T-helper 1 cell treated with Interleukin-12 subunit alpha and Interleukin-12 subunit beta and Interleukin-4 antibody, amounts not matched to agents 30 μg/mL and 1 μg/mL, for 36 hours (primary cell): Measurements from ENCODE around the gene SLC25A28.
"Not testable (repeated sequence)": the region's sequence is repeated elsewhere in the genome, so short reads cannot be mapped to it uniquely, and the experiment has no call there.

Source experiments
- H3K27ac Mint-ChIP-seq: one replicate; pipeline ENCODE4 v1.8.0; 2021; ENCODE audit warnings: mild to moderate bottlenecking, mixed read lengths
- H3K27me3 Mint-ChIP-seq: one replicate; pipeline ENCODE4 v1.8.0; 2021; ENCODE audit warnings: low read depth, mixed read lengths
- H3K36me3 Mint-ChIP-seq: one replicate; pipeline ENCODE4 v1.8.0; 2021; ENCODE audit warnings: low read depth, mixed read lengths
- H3K4me1 Mint-ChIP-seq: one replicate; pipeline ENCODE4 v1.8.0; 2021; ENCODE audit warnings: low read depth, mixed read lengths
- H3K4me3 Mint-ChIP-seq: one replicate; pipeline ENCODE4 v1.8.0; 2021; ENCODE audit warnings: mild to moderate bottlenecking, moderate library complexity, mixed read lengths
- H3K9me3 Mint-ChIP-seq: one replicate; pipeline ENCODE4 v1.8.0; 2021; ENCODE audit warnings: mixed read lengths

The SLC25A28 gene

GRCh38 chr10:99612167-99612831, 7.9 kb downstream of the SLC25A28 start:
- Mint-ChIP-seq H3K27me3 (no peaks in the 10 kb centered on the region), H3K36me3 (peaks cover 34% of the 10 kb centered on the region), H3K4me1 (peaks cover 30% of the 10 kb centered on the region), H3K27ac (no peak overlapping the region), H3K9me3 (no peaks in the 10 kb centered on the region), H3K4me3 (no peak overlapping the region)

GRCh38 chr10:99611326-99611725, 8.9 kb downstream of the SLC25A28 start:
- no peaks in the 10 kb centered on the region for H3K27me3 Mint-ChIP-seq
- no peak overlapping the region for H3K27ac Mint-ChIP-seq
- no peak overlapping the region for H3K4me3 Mint-ChIP-seq
- H3K36me3 Mint-ChIP-seq = peaks cover 31% of the 10 kb centered on the region
- no peaks in the 10 kb centered on the region for H3K9me3 Mint-ChIP-seq
- peaks cover 24% of the 10 kb centered on the region for H3K4me1 Mint-ChIP-seq

- H3K27me3 Mint-ChIP-seq = no peaks in the 10 kb centered on the region
- H3K4me3 Mint-ChIP-seq = no peak overlapping the region
- peaks cover 15% of the 10 kb centered on the region for H3K4me1 Mint-ChIP-seq
- no peaks in the 10 kb centered on the region for H3K9me3 Mint-ChIP-seq
- H3K36me3 Mint-ChIP-seq = peaks cover 26% of the 10 kb centered on the region
- no peak overlapping the region for H3K27ac Mint-ChIP-seq
Measured at GRCh38 chr10:99610221-99610620, 10.0 kb downstream of the SLC25A28 start.

GRCh38 chr10:99609186-99609585, 11.1 kb downstream of the SLC25A28 start:
- Mint-ChIP-seq H3K27me3 (no peaks in the 10 kb centered on the region), H3K9me3 (no peaks in the 10 kb centered on the region), H3K27ac (no peak overlapping the region), H3K4me1 (peaks cover 15% of the 10 kb centered on the region), H3K36me3 (peaks cover 26% of the 10 kb centered on the region), H3K4me3 (no peak overlapping the region)

- Mint-ChIP-seq H3K4me3 (no peak overlapping the region), H3K27ac (no peak overlapping the region), H3K4me1 (no peaks in the 10 kb centered on the region), H3K27me3 (peaks cover 4% of the 10 kb centered on the region), H3K36me3 (peaks cover 7% of the 10 kb centered on the region), H3K9me3 (no peaks in the 10 kb centered on the region)
Measured at GRCh38 chr10:99605351-99605750, 14.9 kb downstream of the SLC25A28 start.

- peaks cover 8% of the 10 kb centered on the region for H3K27me3 Mint-ChIP-seq
- H3K27ac Mint-ChIP-seq = no peak overlapping the region
- peaks cover 5% of the 10 kb centered on the region for H3K36me3 Mint-ChIP-seq
- H3K9me3 Mint-ChIP-seq = no peaks in the 10 kb centered on the region
- H3K4me1 Mint-ChIP-seq = no peaks in the 10 kb centered on the region
- H3K4me3 Mint-ChIP-seq = no peak overlapping the region
Measured at GRCh38 chr10:99604862-99605261, 15.4 kb downstream of the SLC25A28 start.

- peaks cover 18% of the 10 kb centered on the region for H3K27me3 Mint-ChIP-seq
- H3K27ac Mint-ChIP-seq = no peak overlapping the region
- H3K9me3 Mint-ChIP-seq = no peaks in the 10 kb centered on the region
- no peak overlapping the region for H3K4me3 Mint-ChIP-seq
- H3K4me1 Mint-ChIP-seq = no peaks in the 10 kb centered on the region
- no peaks in the 10 kb centered on the region for H3K36me3 Mint-ChIP-seq
Measured at GRCh38 chr10:99598781-99599509, 21.3 kb downstream of the SLC25A28 start.

GRCh38 chr10:99598011-99598410, 22.2 kb downstream of the SLC25A28 start:
- H3K4me3 Mint-ChIP-seq = no peak overlapping the region
- no peaks in the 10 kb centered on the region for H3K4me1 Mint-ChIP-seq
- H3K36me3 Mint-ChIP-seq = no peaks in the 10 kb centered on the region
- H3K9me3 Mint-ChIP-seq = no peaks in the 10 kb centered on the region
- H3K27me3 Mint-ChIP-seq = peaks cover 17% of the 10 kb centered on the region
- no peak overlapping the region for H3K27ac Mint-ChIP-seq

- not testable (repeated sequence) for H3K27ac Mint-ChIP-seq, H3K36me3 Mint-ChIP-seq, H3K9me3 Mint-ChIP-seq, H3K4me1 Mint-ChIP-seq, H3K4me3 Mint-ChIP-seq
- H3K27me3 Mint-ChIP-seq = peaks cover 14% of the 10 kb centered on the region
Measured at GRCh38 chr10:99596708-99597107, 23.5 kb downstream of the SLC25A28 start.

GRCh38 chr10:99595770-99596465, 24.3 kb downstream of the SLC25A28 start:
- Mint-ChIP-seq H3K27me3 (peaks cover 14% of the 10 kb centered on the region), H3K4me1 (no peaks in the 10 kb centered on the region), H3K27ac (no peak overlapping the region), H3K4me3 (no peak overlapping the region), H3K36me3 (no peaks in the 10 kb centered on the region), H3K9me3 (no peaks in the 10 kb centered on the region)

- Mint-ChIP-seq H3K27ac (no peak overlapping the region), H3K9me3 (no peaks in the 10 kb centered on the region), H3K4me1 (no peaks in the 10 kb centered on the region), H3K4me3 (no peak overlapping the region), H3K27me3 (peaks cover 14% of the 10 kb centered on the region), H3K36me3 (no peaks in the 10 kb centered on the region)
Measured at GRCh38 chr10:99595236-99595635, 25.0 kb downstream of the SLC25A28 start.

- Mint-ChIP-seq H3K36me3 (no peaks in the 10 kb centered on the region), H3K4me1 (no peaks in the 10 kb centered on the region), H3K27ac (no peak overlapping the region), H3K9me3 (no peaks in the 10 kb centered on the region), H3K27me3 (peaks cover 8% of the 10 kb centered on the region), H3K4me3 (no peak overlapping the region)
Measured at GRCh38 chr10:99593312-99593711, 26.9 kb downstream of the SLC25A28 start.

- Mint-ChIP-seq H3K4me3 (no peak overlapping the region), H3K27me3 (peaks cover 15% of the 10 kb centered on the region), H3K9me3 (no peaks in the 10 kb centered on the region), H3K27ac (no peak overlapping the region), H3K4me1 (no peaks in the 10 kb centered on the region), H3K36me3 (no peaks in the 10 kb centered on the region)
Measured at GRCh38 chr10:99590799-99591198, 29.4 kb downstream of the SLC25A28 start.

GRCh38 chr10:99583687-99584086, 36.6 kb downstream of the SLC25A28 start:
- H3K9me3 Mint-ChIP-seq = no peaks in the 10 kb centered on the region
- peaks cover 14% of the 10 kb centered on the region for H3K27me3 Mint-ChIP-seq
- no peak overlapping the region for H3K27ac Mint-ChIP-seq
- H3K4me1 Mint-ChIP-seq = no peaks in the 10 kb centered on the region
- H3K36me3 Mint-ChIP-seq = no peaks in the 10 kb centered on the region
- H3K4me3 Mint-ChIP-seq = no peak overlapping the region

GRCh38 chr10:99582255-99582770, 37.9 kb downstream of the SLC25A28 start:
- Mint-ChIP-seq H3K4me3 (no peak overlapping the region), H3K27ac (no peak overlapping the region)

More at GRCh38 chr10:99582255-99582770, 37.9 kb downstream of the SLC25A28 start:
- Mint-ChIP-seq H3K4me1 (no peaks in the 10 kb centered on the region), H3K36me3 (no peaks in the 10 kb centered on the region), H3K9me3 (no peaks in the 10 kb centered on the region), H3K27me3 (peaks cover 7% of the 10 kb centered on the region)
